ENCODE results near the gene SKAP1.

GRCh38 chr17:48283411-48283810 is 146.6 kb downstream of the SKAP1 start:
- TF ChIP-seq CTCF (conservative IDR thresholded peaks at IDR 0.05 in 1 of 2, IDR thresholded peaks at IDR 0.05 in 1 of 2; ENCODE audit: low read depth in 1 of 2, low read length in 2 of 2) (no peak), EZH2 (IDR thresholded peaks at IDR 0.05; ENCODE audit: low read length, missing control alignments) (no peak)
